HG02610 (cell line): ENCODE data around the gene SLC45A3.

Experiments used
- ATAC-seq: cut with Tn5 transposase; IDR thresholded peaks from one replicate; pipeline ENCODE4 v1.9.1; 2021; ENCODE audit warnings: mild to moderate bottlenecking, moderate library complexity; ENCODE audit not compliant: unreplicated experiment

Gene SLC45A3

DNA sequence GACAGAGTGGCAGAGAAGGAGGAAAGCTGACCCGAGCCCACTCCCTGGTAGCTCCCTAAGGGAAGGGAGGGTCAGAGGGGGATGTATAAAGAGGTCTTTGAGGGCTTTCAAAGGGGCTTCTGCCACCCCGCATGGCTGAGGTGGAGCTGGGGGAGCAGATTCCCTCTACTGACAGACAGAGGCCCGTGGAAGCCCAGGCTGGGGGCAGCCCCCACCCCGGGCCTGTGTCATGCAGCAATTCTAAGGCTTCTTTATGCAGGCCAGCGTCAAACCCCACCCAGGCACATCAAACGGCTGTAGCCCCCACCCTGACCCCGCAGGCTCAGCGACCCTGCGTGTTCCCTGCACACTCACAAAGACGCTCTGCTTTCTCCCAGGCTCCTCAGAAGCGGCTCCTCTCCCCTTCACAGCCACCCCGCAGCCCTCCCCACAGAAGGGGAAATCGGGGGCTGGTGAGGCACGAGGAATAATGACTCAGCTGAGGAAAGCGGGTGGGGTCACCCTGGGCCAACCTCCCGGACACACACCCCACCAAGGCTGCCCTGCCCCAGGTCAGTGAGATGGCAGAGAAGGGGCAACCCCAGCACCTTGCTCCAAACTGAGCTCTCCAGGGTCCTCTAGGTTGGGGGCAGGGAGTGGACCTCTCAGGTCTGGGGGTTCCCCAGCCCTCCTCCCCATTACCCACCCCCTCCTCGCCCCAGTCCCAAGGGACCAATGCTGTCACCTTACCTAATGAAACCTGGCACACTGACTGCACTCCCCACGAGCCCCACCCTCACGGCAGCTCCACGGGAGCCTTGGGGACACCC is 10.8 kb downstream of the SLC45A3 start:
- peak; percentile 42 for ATAC-seq

DNA sequence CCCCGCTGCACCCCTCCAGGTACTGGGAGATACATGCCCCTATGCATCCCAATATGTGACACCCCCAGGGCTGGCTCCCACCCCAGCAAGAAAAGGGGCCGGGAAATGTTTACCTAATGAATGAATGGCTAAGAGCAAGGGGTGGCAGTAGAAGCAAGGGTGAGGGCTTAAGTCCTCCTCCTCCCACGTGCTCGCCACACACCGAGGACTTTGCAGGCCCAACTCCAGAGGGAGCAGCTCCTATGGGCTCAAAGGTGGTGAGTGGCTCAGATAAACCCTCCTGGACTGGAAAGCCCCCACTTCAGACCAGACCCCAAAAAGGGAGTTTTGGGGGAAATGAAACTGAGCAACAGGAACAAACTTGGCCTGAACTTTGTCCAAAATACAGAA is 11.4 kb downstream of the SLC45A3 start:
- peak; percentile 27 for ATAC-seq

DNA sequence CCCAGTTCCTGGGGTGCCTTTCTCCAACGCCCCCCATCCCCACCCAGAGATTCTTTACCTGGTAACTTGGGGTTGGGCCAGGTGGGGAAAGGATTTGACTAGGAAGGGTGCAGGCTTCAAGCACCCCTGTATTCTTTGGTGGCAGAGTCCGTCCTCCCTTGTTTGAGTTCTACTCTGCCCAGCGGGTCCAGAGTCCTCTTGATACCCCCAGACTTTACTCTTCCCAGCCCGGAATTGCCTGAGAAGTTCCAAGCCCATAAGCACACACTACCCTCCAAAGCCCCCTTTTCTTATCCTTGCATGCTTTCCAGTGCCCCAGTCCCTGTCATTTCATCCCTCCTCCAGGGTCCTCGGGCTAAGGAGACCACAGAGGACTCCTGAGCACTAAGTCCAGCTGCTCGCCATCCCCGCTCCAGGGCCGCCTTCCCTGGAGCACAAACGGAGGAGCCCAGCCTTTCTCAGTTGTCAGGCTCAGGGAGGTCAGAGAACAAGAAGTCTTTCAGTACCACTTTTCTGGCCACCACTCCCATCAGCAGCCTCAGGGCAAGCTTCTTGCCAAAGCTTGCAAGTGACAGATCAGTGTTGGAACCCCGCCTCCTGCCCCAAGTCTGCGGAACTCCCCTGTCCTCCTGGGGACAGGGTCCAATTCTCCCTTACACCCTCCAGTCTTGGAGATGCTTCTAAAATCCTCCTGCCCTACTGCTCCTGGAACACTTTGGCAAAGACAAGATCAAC is 12.2 kb downstream of the SLC45A3 start:
- ATAC-seq: no peak

DNA sequence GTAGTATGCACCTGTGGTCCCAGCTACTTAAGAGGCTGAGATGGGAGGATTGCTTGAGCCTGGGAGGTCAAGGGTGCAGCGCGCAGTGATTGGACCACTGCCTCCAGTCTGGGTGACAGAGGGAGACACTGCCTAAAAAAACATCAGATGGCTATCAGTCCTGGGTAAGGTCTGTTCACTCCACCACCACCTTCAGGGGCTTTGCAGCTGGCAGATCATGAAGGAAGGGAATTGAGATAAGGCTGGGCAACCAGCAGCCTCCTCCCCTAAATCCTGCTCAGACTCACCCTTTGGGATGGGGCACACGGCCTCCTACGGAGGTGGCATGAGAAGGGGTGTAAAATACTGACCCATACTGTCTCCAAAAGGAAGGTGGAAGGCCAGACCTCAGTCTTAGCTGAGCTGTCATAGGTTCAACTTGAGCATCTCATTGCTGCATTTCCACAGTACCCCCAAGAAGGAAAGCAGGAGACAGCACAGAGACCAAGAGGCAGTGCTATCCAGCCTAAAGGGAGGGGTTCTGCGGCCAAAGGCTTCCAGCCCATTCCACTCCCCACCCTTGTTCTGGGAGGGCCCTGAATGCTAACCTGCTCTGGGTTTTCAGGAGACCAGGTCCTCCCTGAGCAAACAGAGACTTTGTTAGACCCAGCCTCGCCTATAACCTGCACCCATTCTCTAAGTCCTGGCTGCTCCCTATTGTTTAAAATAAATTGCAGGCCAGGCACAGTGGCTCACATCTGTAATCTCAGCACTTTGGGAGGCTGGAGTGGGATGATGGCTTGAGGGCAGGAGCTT is 13.7 kb downstream of the SLC45A3 start:
- ATAC-seq: no peak

DNA sequence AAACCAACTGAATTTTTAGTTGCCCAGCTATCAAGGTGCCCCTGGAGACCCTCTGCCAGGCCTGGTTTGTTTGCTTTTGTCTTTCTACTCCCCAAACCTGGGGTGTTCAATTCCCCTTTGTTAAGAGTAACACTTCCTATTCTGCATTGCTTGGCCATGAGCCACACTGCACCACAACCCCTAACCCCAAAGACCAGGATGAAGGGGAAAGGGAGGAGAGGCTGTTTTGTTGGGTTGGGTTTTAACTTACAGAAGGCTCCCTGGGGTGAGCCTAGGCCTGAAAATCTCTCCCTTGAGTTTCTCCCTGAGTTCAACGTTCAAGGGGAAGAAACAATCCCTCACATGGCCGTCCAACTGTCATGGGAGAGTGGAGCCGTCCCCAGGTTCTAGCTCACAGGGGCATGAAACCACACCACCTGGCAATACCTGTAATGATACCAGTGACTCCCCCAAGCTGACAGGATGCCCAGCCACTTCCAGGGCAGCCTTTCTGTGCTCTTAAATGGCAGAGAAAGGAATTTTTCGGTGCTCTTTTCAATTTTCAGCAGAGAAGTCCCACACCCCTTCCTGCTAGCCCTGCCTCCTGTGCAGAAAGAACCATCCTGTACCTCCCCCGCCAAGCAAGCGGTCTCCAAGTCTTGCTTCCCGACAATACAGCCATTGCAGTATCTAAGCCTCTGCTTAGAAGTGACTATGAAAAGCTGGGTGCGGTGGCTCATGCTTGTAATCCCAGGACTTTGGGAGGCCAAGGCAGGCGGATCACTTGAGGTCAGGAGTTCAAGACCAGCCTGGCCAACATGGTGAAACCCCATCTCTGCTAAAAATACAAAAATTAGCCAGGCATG is 14.9 kb downstream of the SLC45A3 start:
- ATAC-seq: peak; percentile 29

DNA sequence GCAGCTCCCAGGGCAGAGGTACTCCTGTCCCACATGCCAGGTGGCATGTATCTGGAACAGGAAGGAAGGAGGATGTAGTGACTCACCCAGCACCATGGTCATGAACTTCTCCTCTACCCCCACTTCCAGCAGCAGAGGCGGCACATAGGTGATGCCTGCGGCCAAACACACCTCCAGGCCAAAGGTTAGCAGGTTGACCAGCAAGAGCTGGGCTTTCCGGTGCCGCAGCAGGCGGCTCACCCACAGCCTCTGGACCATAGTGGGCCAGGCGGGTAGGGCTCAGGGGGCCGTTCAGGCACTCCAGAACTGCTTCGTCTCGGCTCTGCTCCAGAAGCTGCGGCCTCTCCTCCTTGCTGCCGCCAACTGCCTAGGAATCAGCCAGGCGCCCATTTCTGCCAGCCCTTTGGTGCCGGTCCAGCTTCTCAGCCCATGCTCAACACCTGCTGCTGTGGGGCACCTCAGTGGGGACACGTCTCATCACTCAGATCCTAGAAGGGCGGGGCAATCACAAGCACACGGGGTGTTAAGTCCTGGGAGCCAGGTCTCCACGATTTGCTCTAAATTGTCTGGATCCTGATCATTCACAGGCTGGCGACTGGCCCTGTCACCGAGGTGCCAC is 15.8 kb downstream of the SLC45A3 start:
- ATAC-seq: no peak

DNA sequence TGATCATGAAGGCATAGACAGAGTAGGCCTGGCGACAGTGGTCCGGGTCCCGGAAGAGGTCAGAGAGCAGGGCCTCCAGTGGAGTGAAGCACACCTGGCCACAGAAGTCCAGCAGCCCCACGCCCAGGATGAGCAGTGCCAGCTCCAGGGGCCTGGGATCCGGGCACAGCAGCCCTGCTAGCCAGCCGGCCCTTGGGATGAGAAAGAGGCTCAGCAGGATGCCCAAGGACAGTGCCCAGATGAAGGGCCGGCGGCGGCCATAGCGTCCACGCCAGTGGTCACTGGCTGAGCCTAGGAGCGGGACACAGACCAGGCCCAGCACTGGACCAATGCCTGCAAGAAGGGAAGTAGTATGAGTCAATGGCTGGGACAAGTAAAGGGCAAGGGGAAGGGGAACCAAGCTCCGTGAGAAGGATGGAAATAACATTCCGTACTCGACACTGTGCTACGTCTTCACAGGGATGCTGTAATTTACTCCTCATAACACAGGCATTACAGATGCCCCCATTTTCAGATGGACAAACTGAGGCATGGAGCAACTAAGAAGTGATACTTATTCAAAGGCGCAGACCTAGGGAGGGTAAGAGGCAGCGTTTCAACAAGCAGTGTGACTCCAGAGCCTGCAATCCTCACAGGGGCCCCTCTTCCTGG is 16.9 kb downstream of the SLC45A3 start:
- ATAC-seq: no peak

DNA sequence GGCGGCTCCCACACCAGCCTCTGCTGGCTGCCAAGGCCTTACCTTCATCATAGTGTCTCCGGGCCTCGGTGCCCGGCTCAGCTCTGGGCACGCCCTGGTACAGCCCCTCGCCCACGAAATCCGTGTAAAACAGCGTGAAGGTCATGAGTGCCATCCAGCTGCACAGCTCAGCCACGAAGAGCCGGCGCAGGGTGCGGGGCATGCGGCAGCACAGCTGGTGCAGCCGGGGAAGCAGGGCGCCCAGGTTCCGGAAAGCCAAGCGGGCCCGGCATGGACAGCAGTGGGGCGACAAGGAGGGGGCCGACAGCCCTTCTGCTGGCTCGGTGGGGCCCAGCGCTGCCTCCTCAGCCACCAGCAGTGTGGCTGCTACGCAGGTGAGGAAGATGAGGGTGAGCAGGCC is 17.5 kb downstream of the SLC45A3 start:
- ATAC-seq: no peak

DNA sequence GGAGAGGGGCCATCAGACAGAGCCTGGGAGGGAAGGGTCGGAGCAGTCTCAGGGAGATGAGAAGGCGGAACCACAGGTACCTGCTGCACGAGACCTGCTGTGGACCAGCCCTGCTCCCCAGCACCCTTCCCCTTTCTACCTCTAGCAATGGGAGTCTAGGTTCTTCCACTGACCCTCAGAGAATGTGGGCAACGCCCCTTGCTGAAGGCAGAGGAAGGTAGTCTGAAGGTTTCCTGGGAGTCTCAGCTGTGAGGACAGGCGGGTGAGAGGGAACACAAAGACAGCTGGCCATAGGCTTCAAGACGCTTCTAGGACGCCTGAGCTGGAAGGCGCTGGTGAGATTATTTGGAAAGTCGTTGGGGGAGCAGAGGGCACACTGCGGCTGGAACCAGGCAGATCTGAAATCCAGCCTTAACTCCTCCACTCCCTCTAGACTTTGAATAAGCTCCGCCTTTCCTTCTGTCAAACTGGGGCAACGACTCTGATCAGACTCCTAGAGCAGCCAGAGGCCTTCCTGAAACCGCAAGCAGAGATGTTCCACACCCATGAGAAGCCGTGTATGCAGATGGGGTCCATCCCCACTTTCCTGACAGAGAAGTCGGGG is 18.1 kb downstream of the SLC45A3 start:
- no peak for ATAC-seq

DNA sequence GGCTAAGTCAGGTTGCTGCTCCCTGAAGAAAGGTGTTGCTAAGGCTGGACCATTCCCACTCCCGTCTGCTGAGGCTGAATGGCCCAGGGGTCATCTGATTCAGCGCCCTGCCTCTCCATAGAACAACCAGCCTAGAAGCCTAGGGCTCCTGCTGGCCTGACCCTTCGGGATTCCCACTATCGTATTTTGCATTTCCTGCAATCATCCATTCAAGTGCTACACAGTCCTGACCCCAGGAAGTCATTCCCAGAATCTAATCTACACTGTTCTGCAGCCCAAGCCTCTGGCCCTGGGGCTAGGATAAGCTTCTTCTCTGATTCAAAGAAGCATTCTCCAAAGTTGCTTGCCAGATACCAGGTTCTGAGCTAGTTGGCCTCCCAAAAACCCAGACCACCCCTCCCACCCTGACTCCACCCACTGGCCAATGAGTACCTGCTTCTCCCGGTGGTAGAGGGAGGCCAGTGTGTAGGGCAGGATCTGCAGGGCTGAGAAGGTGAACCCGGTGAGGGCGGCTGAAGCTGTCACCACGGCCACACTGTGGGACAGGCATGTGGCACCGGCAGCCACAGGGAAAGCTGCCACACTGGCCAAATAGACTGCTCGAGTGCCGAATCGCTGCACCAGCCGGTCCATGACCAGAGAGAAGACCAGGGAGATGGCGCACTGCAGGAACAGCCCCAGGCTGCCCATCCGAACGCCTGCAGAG is 18.7 kb downstream of the SLC45A3 start:
- ATAC-seq: no peak

DNA sequence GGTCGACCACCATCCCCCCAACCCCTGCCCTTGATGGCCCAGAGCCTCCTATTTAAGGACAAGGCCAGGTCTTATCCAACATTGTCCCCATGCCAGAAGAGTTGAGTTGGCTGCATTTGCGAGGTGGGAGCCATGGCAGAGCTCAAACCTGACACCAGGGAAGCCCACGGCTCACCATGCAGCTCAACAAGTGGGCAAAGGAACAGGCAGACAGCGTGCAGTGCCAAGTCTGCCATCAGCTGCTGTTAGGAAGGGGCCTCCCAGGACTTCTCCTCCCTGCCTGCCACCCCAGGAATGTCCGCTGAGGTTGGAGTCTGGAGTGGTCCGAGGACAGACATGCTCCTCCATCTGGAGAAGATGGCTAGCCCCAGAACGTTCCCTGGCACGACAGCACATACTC is 19.9 kb downstream of the SLC45A3 start:
- ATAC-seq: no peak

DNA sequence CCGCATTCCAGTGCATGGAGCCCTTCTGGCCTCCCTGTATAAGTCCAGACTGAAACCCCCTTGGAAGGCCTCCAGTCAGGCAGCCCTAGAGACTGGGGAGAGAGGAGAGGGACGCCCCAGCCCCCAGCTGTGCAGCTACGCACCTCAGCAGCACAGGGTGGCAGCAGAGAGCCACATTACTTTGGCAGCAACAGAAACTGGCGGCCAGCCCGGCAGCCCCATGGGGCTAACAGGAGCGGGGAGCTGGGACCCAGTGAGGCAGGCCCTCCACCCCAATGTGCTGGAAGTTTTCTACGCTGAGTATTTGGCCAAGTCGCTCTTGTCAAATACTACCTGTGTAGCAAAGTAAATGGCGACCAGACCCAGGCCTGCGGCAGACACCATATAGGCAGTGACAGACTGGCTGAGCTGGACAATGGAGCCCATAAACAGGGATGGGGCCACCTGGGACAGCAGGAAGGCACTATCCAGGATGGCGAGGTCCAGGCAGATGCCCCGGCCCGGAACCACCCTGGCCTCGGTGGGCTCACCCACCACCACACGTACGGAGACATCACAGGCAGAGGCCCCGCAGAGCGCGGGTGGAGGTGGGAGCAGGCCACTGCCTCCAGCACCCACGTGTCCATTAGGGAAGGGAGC is 21.2 kb downstream of the SLC45A3 start:
- ATAC-seq: peak; percentile 68

DNA sequence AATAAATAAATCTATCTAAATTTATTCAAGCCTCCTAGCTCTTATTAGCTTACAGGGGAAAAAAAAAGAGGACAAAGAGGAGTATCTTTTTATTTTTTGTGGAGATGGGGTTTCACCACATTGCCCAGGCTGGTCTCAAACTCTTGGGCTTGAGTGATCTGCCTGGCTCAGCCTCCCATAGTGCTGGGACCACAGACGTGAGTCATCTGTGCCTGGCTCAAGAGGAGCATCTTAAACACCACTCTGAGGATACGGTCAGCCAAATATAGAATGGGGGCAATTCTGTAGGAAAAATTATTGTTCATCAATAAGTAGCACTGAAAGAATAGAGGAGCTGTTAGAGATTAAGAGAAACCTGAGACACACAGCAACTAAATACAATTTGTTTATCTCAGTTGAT is 24.1 kb downstream of the SLC45A3 start:
- no peak for ATAC-seq

DNA sequence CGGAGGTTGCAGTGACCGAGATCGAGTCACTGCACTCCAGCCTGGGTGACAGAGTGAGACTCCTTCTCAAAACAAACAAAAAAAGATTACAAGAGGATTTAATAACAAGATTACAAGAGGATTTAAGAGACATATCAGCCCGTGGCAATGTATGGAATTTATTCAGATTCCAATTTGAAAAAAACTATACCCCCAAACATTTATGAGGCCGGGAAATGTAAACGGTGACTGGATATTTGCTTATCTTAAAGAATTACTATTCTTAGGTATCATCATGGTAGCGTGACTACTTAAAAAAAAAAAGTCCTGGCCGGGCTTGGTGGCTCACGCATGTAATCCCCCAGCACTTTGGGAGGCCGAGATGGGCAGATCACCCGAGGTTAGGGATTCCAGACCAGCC is 27.3 kb downstream of the SLC45A3 start:
- ATAC-seq: no peak

DNA sequence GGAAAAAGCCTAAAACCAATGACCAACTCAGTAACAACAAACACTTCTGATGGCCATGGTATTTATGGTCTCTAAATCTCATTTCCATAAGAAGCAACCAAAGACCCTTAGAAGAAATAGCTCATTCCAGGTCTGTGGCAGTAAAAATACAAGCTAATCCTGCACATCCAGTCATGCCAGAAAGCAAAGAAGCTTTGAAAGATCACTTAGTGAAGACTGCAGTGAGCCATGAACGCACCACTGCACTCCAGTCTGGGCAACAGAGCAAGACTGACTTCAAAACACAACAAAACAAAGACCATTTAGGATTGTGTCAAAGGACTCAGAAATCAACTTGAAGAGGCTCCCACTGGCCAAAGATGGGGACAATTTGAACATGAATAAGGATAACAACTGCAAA is 30.1 kb downstream of the SLC45A3 start:
- ATAC-seq: no peak

DNA sequence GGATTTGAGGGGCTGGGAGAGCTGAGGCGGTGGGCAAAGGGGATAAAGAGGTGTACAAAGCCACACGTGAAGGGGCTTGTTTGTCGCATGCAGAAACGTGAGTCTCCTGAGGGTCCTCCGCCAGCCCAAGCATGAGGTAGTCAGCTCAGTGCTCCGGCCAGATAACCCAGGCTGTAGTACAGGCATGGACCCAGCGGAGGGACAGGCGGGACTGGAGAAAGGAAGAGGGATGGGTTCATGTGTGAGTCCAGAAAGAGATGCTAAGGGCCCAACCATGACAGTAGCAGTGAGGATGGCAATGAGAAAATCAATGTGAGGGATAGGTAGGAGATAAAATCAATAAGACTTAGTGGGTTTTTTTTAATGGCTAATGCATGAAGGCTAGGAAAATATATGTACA is 34.8 kb downstream of the SLC45A3 start:
- no peak for ATAC-seq

DNA sequence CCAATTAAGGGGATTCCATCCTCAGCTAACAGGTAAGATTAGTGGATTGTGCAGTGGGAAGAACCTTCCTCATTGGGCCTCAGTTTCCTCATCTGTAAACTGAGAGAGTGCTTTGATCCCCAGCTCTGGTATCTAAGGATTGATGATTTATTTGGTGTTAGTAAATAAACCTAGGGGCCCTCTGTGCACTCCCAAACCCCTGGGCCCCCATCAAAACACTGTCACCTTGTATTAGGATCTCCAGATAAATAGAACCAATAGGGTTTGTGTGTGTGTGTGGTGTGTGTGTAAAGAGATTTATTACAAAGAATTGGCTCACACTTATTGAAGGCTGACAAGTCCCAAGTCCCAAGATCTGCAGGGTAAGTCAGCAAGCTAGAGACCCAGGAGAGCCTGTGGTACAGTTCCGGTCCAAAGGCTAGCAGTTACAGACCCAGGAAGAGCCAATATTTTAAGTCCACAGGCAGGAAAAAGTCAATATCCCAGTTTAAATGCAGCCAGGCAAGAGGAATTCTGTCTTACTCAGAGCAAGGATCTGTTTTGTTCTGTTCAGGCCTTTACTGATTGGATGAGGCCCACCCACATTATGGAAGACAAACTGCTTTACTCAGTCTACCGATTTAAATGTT is 37.5 kb downstream of the SLC45A3 start:
- ATAC-seq: no peak

DNA sequence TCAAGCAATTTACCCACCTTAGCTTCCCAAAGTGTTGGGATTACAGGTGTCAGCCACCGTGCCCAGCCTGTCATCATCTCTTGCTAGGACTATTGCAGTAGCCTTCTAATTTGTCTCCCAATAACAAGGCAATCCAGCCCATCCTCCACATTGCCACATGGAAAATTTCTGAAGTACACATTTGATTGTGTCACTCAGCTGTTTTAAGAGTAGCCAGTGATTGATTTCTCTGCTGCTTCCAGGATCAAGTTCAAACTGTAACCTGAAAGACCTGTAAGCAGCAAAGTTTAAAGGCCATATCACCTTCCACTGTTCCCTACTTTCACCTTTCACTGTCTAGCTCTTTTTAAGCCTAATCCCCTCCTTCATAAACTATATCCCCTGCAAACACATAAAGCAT is 40.7 kb downstream of the SLC45A3 start:
- no peak for ATAC-seq
